ENCODE measurements around the gene PTS. TPM values are rescaled to one million over a fixed set of nuclear protein-coding genes. Genes with fewer than 3 reads are reported as not detected.

PTS gene
- total RNA-seq, 1 donor from 2014 or later: 64.6 TPM

GRCh38 chr11:112247201-112247600 is 21.0 kb downstream of the PTS start:
- Mint-ChIP-seq H3K36me3 (ENCODE audit: low read depth, unreplicated experiment) (peaks cover 16% of the 10 kb centered on the region), H3K27me3 (ENCODE audit: low read depth, unreplicated experiment) (no peaks in the 10 kb centered on the region), H3K4me1 (ENCODE audit: low read depth, unreplicated experiment) (peaks cover 24% of the 10 kb centered on the region), H3K9me3 (ENCODE audit: unreplicated experiment) (peaks cover 2% of the 10 kb centered on the region), H3K27ac (ENCODE audit: unreplicated experiment) (no peak overlapping the region), H3K4me3 (ENCODE audit: unreplicated experiment) (no peak overlapping the region)
- TF ChIP-seq CTCF (IDR thresholded peaks at IDR 0.05; ENCODE audit: insufficient read depth, low read depth, low read length) (no peak), EZH2 (IDR thresholded peaks at IDR 0.05; ENCODE audit: insufficient read depth, low read length) (no peak)
- Histone ChIP-seq H4K20me1 (ENCODE audit: insufficient read depth, low read length) (no peaks in the 10 kb centered on the region), H2AFZ (ENCODE audit: low read depth, low read length) (no peak overlapping the region), H3K36me3 (ENCODE audit: insufficient read depth, low read length) (peaks cover 4% of the 10 kb centered on the region), H3K4me2 (ENCODE audit: low read length) (no peak overlapping the region), H3K4me3 (ENCODE audit: insufficient read depth, low read depth, low read length) (no peak overlapping the region), H3K27ac (ENCODE audit: low read depth, low read length) (no peak overlapping the region), H3K9me3 (ENCODE audit: insufficient read depth, low read depth, low read length) (no peaks in the 10 kb centered on the region), H3K27me3 (ENCODE audit: insufficient read depth, low read length) (no peaks in the 10 kb centered on the region), H3K9ac (ENCODE audit: low read length) (no peak overlapping the region), H3K4me1 (ENCODE audit: insufficient read depth, low read length) (no peaks in the 10 kb centered on the region), H3K79me2 (ENCODE audit: insufficient read depth, low read length) (no peaks in the 10 kb centered on the region)
- FAIRE-seq (no peak), DNase-seq (ENCODE audit: low read depth) (peak; percentile 55)

- no peak overlapping the region for H3K9ac ChIP-seq (ENCODE audit: low read length)
- TF ChIP-seq CTCF (IDR thresholded peaks at IDR 0.05; ENCODE audit: insufficient read depth, low read depth, low read length): no peak
- no peak for TF ChIP-seq EZH2 (IDR thresholded peaks at IDR 0.05; ENCODE audit: insufficient read depth, low read length)
- Mint-ChIP-seq H3K27ac (ENCODE audit: unreplicated experiment) (peak overlapping the region; percentile 85), H3K4me3 (ENCODE audit: unreplicated experiment) (no peak overlapping the region), H3K36me3 (ENCODE audit: low read depth, unreplicated experiment) (peaks cover 10% of the 10 kb centered on the region), H3K4me1 (ENCODE audit: low read depth, unreplicated experiment) (peaks cover 24% of the 10 kb centered on the region), H3K9me3 (ENCODE audit: unreplicated experiment) (no peaks in the 10 kb centered on the region), H3K27me3 (ENCODE audit: low read depth, unreplicated experiment) (no peaks in the 10 kb centered on the region)
- no peak overlapping the region for H3K4me3 ChIP-seq (ENCODE audit: insufficient read depth, low read depth, low read length)
- H4K20me1 ChIP-seq (ENCODE audit: insufficient read depth, low read length): no peaks in the 10 kb centered on the region
- no peak overlapping the region for H3K27ac ChIP-seq (ENCODE audit: low read depth, low read length)
- H3K27me3 ChIP-seq (ENCODE audit: insufficient read depth, low read length): no peaks in the 10 kb centered on the region
- no peak overlapping the region for H2AFZ ChIP-seq (ENCODE audit: low read depth, low read length)
- H3K9me3 ChIP-seq (ENCODE audit: insufficient read depth, low read depth, low read length): no peaks in the 10 kb centered on the region
- H3K79me2 ChIP-seq (ENCODE audit: insufficient read depth, low read length): no peaks in the 10 kb centered on the region
- no peaks in the 10 kb centered on the region for H3K4me1 ChIP-seq (ENCODE audit: insufficient read depth, low read length)
- H3K4me2 ChIP-seq (ENCODE audit: low read length): no peak overlapping the region
- FAIRE-seq (no peak), DNase-seq (ENCODE audit: low read depth) (peak; percentile 92)
- H3K36me3 ChIP-seq (ENCODE audit: insufficient read depth, low read length): peaks cover 4% of the 10 kb centered on the region
Measured at GRCh38 chr11:112248201-112248600, 22.0 kb downstream of the PTS start.

GRCh38 chr11:112249871-112250610 is 23.8 kb downstream of the PTS start:
- Histone ChIP-seq H3K27ac (ENCODE audit: low read depth, low read length) (no peak overlapping the region), H3K4me1 (ENCODE audit: insufficient read depth, low read length) (peaks cover 3% of the 10 kb centered on the region), H2AFZ (ENCODE audit: low read depth, low read length) (no peak overlapping the region), H3K9me3 (ENCODE audit: insufficient read depth, low read depth, low read length) (no peaks in the 10 kb centered on the region), H3K27me3 (ENCODE audit: insufficient read depth, low read length) (no peaks in the 10 kb centered on the region), H4K20me1 (ENCODE audit: insufficient read depth, low read length) (no peaks in the 10 kb centered on the region), H3K79me2 (ENCODE audit: insufficient read depth, low read length) (no peaks in the 10 kb centered on the region), H3K4me2 (ENCODE audit: low read length) (no peak overlapping the region), H3K9ac (ENCODE audit: low read length) (no peak overlapping the region), H3K36me3 (ENCODE audit: insufficient read depth, low read length) (no peaks in the 10 kb centered on the region), H3K4me3 (ENCODE audit: insufficient read depth, low read depth, low read length) (no peak overlapping the region)
- Mint-ChIP-seq H3K9me3 (ENCODE audit: unreplicated experiment) (no peaks in the 10 kb centered on the region), H3K27me3 (ENCODE audit: low read depth, unreplicated experiment) (no peaks in the 10 kb centered on the region), H3K4me3 (ENCODE audit: unreplicated experiment) (no peak overlapping the region), H3K36me3 (ENCODE audit: low read depth, unreplicated experiment) (peaks cover under 1% of the 10 kb centered on the region), H3K4me1 (ENCODE audit: low read depth, unreplicated experiment) (peaks cover 22% of the 10 kb centered on the region), H3K27ac (ENCODE audit: unreplicated experiment) (peak overlapping the region; percentile 64)
- peak; percentile 65 for DNase-seq (ENCODE audit: low read depth)
- no peak for TF ChIP-seq CTCF (IDR thresholded peaks at IDR 0.05; ENCODE audit: insufficient read depth, low read depth, low read length)
- TF ChIP-seq EZH2 (IDR thresholded peaks at IDR 0.05; ENCODE audit: insufficient read depth, low read length): no peak
- no peak for FAIRE-seq
